Retina (tissue), 1 donor: ENCODE results near the gene DVL2.
A peak's percentile ranks its signal among the peaks of the same experiment; 100 is the strongest.
"Not testable (repeated sequence)": the region's sequence is repeated elsewhere in the genome, so short reads cannot be mapped to it uniquely, and the experiment has no call there.

Experiments used
- DNase-seq: peaks from one replicate; pipeline ENCODE4 v3.0.0-alpha.2; 2016

DVL2 gene

DNA sequence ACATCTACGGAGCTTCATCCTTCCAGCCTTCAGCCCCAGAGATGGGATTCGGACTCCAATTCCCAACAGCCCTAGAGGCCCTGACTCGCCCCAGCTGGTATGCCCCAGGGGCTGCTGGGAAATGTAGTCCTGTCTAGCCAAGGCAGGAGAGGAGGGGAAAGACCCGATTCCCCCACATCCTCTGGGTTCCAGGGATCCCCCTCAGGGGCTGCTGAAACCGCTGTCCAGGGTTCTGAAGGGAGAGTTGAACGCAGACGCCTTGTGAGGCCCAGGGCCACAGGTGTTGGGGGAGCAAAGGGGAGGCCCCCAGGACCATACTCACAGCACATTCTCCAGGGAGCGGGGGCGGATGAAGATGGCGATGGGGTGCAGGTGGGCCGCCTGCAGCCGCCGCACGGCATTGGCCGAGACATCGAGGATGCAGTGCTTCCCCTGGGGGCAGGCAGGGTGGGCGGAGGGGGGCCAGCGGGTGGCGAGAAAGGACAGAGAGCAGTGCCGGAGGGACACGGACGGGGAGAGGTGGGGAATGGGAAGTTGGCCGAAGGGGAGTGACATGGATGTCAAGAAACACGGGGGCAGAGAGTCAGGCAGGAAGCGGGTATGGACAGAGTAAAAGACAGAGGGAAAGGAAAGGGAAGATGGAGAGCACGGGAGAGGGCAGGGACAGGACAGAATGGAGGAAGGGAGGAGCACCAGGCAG is 42.6 kb downstream of the DVL2 start:
- DNase-seq: peak; percentile 82

DNA sequence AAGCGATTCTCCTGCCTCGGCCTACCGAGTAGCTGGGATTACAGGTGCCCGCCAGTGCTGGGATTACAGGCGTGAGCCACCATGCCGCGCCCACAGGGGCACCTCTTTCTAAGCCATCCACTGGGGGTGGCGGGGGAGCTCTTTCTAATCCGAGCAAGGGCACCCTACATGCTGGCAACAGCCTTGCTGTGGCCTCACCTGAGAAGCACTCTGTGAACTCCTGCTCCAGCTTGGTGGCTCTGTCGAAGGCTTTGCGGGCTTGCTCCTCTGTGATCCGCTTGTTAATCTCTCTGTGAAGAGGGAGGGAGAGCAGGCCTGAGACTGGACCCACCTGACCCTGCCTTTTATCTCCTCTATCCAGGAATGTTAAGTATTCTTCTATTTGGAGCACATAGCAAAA is 43.2 kb downstream of the DVL2 start:
- DNase-seq: no peak

DNA sequence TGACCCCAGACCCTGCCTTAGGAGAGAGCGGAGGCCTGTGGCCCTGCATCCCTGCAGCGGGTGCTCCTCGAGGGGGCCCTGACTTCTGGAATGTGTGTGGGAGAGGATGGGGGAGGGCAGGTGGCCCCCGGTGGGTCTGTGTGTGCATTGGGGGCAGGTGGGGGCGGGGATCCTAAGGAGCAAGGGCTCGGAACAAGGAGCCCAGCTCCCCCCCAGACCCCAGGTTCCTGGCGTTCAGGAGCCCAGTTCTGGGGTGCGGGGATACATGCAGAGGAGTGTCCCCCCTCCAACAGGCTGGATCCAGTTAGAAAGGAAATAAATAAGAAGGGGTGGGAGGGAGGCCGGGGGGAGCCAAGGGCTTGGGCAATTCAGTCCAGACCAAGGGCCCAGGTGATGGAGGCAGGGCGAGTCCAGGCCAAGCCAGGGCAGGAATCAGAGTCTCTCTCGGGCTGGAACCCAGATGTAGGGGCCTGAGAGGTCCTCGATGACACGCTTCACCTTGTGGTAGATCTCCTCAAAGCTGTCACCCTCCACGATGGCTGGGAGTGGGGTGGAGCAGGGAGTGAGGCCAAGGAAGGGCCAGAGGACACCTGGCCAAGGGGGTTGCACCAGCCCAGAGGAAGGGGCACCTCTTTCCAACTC is 43.9 kb downstream of the DVL2 start:
- no peak for DNase-seq

DNA sequence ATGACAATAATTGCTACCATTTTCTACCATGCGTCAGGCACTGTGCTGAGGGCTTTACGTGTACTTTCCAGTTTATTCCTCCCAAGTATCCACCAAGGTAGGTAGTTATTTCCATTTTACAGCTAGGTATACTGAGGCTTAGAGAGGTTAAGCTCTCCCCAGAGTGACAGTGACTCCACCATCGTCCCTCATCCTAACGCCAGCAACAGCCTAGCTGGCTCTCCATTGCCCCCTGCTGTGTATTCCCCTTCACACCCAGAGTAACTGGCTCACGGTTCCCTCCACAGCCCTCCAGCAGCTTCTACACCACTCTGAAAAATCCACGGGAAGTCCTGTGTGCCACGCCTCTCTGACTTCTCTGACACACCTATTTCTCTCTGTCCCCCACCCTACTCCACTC is 48.1 kb downstream of the DVL2 start:
- no peak for DNase-seq

DNA sequence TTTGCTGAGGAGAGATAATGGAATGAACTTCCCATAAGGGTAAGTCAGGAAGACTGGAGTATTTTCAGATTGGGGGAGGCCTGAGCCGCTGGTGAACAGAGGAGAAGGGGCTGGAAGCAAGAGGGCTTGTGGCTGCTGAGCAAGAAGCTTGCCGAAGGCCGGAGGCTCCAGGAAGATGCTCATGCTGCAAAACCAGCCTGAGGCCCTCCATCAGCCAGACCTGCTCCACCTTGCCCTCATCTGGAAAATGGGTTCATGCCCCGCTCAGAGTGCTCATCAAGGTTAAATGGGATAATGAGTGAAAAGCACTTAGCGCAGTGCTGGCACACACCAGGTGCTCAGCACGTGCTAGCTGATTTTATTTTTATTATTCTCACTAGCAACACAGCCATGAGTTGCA is 49.7 kb downstream of the DVL2 start:
- DNase-seq: no peak

DNA sequence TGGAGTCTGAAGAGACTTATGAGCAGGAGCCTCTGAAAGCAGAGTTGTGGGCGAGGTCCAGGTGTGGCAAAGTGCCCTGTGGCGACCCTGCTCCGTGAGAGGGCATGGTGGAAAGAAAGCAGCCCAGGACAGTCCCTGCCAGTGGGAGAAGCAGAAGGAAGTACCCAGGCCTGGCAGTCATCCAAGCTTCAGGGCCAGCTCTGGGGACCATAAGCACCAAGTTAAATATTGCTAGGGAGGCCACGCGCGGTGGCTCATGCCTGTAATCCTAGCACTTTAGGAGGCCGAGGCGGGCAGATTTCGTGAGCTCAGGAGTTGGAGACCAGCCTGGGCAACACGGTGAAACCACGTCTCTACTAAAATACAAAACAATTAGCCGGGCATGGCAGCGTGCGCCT is 50.2 kb downstream of the DVL2 start:
- no peak for DNase-seq

DNA sequence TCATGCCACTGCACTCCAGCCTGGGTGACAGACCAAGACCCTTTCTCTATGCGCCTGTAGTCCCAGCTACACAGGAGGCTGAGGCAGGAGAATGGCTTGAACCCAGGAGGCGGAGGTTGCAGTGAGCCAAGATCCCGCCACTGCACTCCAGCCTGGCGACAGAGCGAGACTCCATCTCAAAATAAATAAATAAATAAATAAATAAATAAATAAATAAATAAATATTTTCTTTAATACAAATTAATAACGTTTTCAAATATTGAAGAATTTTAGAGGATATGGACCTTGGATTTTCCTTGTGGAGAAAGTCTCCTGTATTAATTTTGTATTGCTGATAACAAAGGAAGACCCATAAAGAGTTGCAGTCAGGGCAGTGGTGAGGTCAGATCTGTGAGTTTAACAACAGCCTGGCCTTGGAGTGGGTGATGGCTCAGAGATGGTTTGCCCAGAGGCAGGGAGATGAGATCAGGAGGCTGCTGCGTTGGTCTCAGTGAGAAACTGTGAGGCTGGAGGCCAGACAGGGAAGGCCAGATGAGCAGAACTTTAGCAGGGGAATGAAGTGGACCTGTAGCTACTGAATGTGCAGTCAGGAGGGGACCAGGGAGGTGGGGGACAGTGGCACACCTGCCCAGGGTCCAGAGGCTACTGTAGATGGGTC is 50.8 kb downstream of the DVL2 start:
- no peak for DNase-seq

DNA sequence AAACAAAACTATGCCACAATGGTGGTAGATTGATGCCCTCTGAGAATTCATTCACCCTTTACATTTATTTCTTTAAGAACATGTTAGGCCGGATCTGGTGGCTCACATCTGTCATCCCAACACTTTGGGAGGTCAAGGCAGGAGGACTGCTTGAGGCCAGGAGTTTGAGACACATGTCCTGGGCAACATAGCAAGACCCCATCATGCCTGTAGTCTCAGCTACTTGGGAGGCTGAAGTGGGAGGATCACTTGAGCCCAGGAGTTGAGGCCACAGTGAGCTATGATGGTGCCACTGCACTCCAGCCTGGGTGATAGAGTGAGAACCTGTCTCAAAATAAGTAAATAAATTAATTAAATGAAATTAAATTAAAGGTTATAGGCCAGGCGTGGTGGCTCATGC is 52.2 kb downstream of the DVL2 start:
- DNase-seq: not testable (repeated sequence)

DNA sequence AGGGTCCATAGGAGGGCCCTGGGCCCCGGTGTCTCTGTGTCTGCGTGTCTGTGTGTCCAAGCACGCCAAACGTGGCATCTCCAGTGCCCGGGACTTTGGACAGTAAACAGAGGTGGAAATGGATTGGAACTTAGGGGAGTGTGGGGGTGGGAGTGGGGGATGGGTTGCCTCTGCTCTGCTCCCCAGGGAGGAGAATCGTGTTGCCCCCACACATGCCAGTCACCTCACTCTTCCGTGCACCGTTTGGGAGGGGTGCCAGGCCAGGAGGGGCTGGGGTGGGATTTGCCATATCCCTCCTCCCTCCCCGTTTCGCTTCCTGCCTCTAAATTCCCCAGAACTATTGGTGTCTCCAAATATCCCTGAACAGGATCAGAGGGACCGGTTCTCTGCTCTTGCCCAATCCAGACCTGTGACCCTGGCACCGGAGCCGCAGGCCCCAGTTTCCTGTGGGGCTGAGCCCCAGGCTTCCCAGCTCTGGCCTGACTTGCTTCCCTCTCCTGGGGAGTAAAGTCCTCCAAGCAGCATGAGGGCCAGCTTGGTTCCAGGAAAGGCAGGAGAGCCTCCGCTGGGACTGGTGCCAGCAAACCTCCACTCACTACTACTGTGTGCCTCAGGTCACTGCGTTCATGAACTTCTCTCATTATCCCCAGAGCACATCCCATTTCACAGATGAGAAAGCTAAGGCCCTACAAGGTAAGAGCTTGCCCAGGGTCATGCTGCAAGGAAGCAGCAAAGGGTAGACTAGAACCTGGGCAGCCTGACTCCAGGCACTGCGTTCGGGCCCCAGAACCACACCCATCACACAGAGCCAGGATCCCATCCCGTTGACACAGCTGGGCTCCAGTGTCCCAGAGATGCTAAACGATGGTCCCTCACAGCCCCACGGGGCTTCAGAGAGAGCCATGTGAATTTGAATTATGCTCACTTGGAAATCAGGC is 54.7 kb downstream of the DVL2 start, which contains the start of gene ASGR1:
Gene ASGR1, minus strand, starts transcription at position 54 of the 938 bp plus-strand sequence. CDS start 807 bp downstream, outside the sequence.
- no peak for DNase-seq

DNA sequence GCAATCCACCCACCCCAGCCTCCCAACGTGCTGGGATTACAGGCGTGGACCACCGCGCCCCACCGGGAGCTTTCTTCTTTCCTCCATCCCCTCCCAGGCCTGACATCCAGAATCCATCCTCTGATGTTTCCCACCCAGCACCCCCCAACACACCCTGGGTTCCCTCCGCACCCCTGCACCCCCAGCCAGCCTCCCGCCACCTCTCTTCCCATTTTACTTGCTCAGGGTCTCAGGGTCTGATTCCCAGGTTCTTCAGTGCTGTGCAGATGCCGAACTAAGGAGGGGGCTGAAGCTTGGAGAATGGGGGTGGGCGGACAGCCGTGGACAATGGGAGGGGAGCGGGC is 55.4 kb downstream of the DVL2 start:
- no peak for DNase-seq

DNA sequence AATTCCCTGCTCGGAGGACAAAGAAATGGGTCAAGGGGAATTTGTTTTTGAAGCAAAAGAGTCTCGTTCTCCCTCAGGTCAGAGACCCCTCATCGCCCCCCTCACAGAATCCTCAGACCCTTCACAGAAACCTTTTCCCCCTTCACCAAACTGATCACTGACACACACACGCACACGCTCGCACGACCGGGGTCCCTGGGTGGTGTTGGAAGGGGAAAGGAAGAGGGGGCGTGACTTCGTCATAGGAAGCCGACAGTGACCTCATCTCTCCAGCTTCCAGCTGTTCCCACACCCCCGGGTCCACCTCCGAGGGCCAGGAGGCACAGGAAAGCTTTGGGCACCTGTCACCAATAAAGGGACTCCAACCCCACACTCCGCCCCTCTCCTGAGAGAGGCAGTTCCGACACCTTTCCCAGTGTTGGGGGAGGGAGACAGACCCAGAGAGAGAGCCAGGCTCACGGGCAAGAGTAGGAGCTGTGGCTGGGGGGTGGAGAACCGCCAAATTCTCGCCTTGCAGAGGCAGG is 56.3 kb downstream of the DVL2 start:
- peak; percentile 84 for DNase-seq

DNA sequence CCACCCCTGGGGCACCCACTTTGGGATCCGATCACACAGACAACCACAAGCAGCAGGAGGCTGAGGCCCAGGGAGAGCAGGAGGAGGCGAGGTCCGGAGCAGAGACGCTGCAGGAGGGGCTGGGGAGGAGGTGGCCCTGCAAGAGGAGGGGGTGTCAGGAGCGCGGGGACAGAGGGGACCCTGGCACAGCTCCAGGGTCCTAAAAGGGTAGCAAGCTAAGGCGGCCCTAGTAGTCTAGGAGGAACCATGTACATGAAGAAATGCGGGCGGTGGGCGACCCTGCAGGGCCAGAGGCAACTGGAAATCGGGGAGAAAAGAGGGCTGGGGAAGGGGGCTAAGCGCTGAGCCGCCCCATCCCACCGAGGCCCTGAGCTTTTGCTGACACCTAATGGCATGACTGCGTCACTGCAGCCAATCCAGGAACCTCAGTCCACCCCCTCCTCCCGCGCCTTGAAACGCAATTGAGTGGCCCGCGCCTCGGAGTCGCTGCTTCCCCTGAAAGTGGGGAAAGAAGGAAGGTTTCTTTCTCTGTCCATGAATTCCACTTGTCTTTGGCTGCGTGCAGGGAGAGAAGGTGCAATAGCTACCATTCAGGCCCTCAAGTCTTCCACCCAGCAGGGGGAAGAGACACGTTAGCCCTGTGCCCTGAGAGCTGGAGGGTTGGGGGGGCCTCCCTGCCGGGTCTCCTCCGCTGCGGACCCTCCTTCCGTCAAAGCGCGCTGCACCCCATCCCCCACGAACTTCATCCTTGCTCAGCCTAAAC is 56.9 kb downstream of the DVL2 start:
- peak; percentile 97 for DNase-seq

DNA sequence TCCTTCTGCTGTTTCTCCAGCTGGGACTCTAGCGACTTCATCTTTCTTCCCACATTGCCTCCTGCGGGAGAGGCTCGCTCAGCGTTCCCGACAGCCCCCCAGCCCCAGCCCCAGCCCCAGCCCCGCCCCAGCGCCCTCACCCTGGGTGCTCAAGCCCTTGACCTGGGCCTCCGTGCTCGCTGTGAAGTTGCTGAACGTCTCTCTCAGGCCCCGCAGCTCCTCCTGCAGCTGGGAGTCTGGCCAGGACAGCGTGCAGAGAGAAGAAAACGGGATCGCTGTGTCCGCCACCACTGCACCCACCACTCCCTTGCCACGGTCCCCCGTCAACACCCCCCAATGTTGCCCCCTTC is 57.5 kb downstream of the DVL2 start:
- no peak for DNase-seq

DNA sequence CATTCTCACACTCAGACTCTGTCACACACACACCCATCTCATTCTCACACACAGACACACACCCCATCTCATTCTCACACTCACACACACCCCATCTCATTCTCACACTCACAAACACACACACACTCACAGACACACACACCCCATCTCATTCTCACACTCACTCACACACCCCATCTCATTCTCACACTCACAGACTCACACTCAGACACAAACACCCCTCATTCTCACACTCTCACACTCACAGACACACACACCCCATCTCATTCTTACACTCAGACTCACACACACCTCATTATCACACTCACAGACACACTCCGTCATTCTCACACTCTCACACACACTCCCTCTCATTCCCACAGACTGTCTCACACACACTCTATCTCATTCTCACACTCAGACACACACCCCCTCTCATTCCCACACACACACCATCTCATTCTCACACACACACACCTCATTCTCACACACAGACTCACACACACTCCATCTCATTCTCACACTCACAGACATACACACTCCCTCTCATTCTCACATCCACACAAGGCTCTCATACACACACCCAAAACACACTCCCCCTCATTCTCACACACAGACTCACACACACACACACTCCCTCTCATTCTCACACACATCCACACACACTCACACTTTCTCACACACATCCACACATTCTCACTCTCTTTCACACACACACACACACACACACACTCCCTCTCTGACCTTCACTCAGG is 58.0 kb downstream of the DVL2 start:
- DNase-seq: no peak
